K562 (cell line): ENCODE results near the gene CHAT. TPM values are rescaled to one million over a fixed set of nuclear protein-coding genes. Genes with fewer than 3 reads are reported as not detected.

ENCODE experiments used
- ATAC-seq: fragments of 200-7000 bp; cut with Tn5 transposase; 3 replicates; pipeline ENCODE4 v1.9.1; 2020; ENCODE audit warnings: moderate library complexity
- BruUV-seq: library from RNA; stranded (reverse); fragments of 400-500 nt; replicated peaks from 2 replicates; lab custom pipeline; 2021; lab: Mats Ljungman, UMichigan
- CTCF ChIA-PET: fragments of 300-600 bp; formaldehyde crosslinking; extraction: SDS; loops from one replicate; lab custom pipeline; 2021; ENCODE audit warnings: low intra/inter-chr PET ratio; lab: Yijun Ruan, JAX
- POLR2A ChIA-PET: fragments of 300-600, 350-650 bp; sonication (Branson Sonifier 250); formaldehyde crosslinking; extraction: SDS; loops from one replicate; lab custom pipeline; 2021; ENCODE audit warnings: antibody characterized with exemption, inconsistent platforms; lab: Yijun Ruan, JAX
- DNase-seq, 4 experiments: peaks; one replicate each; pipeline versions ENCODE4 v3.0.0 to v3.0.0-alpha.2; 2011 to 2018; ENCODE audit warnings: low spot score in 3 of 4, mixed read lengths in 3 of 4; ENCODE audit errors: extremely low read depth in 1 of 4
- FAIRE-seq: peaks from 2 replicates; lab custom pipeline; 2011; peaks lifted over from hg19 to GRCh38; lab: Jason Lieb, UNC
- H2AFZ ChIP-seq: 2 replicates; pipeline ENCODE4 v1.6.0; 2011; ENCODE audit warnings: low read depth, low read length, control low read depth, inconsistent platforms
- H3K27ac ChIP-seq: fragments of 200-600 bp; 3 replicates; pipeline ENCODE4 v1.8.0; 2011; ENCODE audit warnings: low read depth, mild to moderate bottlenecking, control low read depth, inconsistent platforms, low read length, moderate library complexity, mixed read lengths; ENCODE audit errors: extremely low read depth
- H3K27me3 ChIP-seq, 2 experiments: fragments of 300-600 bp in 1 of 2; 2 replicates in 1 of 2; 3 replicates in 1 of 2; pipeline versions ENCODE4 v1.6.0 to v1.8.0; 2011; ENCODE audit warnings: inconsistent platforms in 2 of 2, low read length in 2 of 2, mild to moderate bottlenecking in 1 of 2, mixed read lengths in 1 of 2, moderate library complexity in 1 of 2; ENCODE audit not compliant: control insufficient read depth in 2 of 2, insufficient read depth in 2 of 2
- H3K36me3 ChIP-seq: fragments of 300-600 bp; 3 replicates; pipeline ENCODE4 v1.8.0; 2011; ENCODE audit warnings: mild to moderate bottlenecking, low read length, inconsistent platforms; ENCODE audit not compliant: control insufficient read depth, insufficient read depth
- H3K4me1 ChIP-seq, 2 experiments: fragments of 200-600 bp in 1 of 2; replicated peaks in 1 of 2; 2 replicates in 1 of 2; 3 replicates in 1 of 2; pipeline versions ENCODE4 v1.5.1 to v1.8.0; 2011; ENCODE audit warnings: inconsistent platforms in 2 of 2, low read length in 2 of 2, mild to moderate bottlenecking in 1 of 2, mixed read lengths in 1 of 2, moderate library complexity in 1 of 2; ENCODE audit not compliant: control insufficient read depth in 2 of 2, insufficient read depth in 2 of 2
- H3K4me2 ChIP-seq: 2 replicates; pipeline ENCODE4 v1.6.1; 2011; ENCODE audit warnings: low read length, control low read depth, inconsistent platforms, mixed read lengths; ENCODE audit not compliant: insufficient read depth
- H3K4me3 ChIP-seq: fragments of 200-600 bp; sonication (generic), shearing (Covaris generic); 2 replicates; pipeline ENCODE4 v1.5.1; 2016; ENCODE audit warnings: control low read depth, inconsistent platforms
- H3K79me2 ChIP-seq: fragments of 200-600 bp; 3 replicates; pipeline ENCODE4 v1.8.0; 2011; ENCODE audit warnings: low read length, inconsistent platforms; ENCODE audit not compliant: control insufficient read depth, insufficient read depth
- H3K9ac ChIP-seq, 2 experiments: 2 replicates each; pipeline versions ENCODE4 v1.6.0 to v1.6.1; 2011; ENCODE audit warnings: low read depth in 2 of 2, low read length in 2 of 2, control low read depth in 1 of 2, inconsistent platforms in 1 of 2, mild to moderate bottlenecking in 1 of 2, mixed read lengths in 1 of 2; ENCODE audit not compliant: insufficient read depth in 1 of 2
- H3K9me1 ChIP-seq: one replicate; pipeline ENCODE4 v1.6.0; 2011; ENCODE audit warnings: inconsistent platforms, mild to moderate bottlenecking, low read length, moderate library complexity; ENCODE audit not compliant: control insufficient read depth, insufficient read depth
- H3K9me3 ChIP-seq: replicated peaks from 2 replicates; pipeline ENCODE4 v1.5.1; 2011; ENCODE audit warnings: low read depth, low read length, inconsistent platforms; ENCODE audit not compliant: control insufficient read depth, insufficient read depth
- H4K20me1 ChIP-seq: replicated peaks from 2 replicates; pipeline ENCODE4 v1.6.1; 2011; ENCODE audit warnings: low read length, inconsistent platforms, mixed read lengths; ENCODE audit not compliant: control insufficient read depth, insufficient read depth
- ATF3 ChIP-seq, 2 experiments: fragments of 450-650 bp in 1 of 2; sonication (generic) in 1 of 2; formaldehyde crosslinking in 1 of 2; IDR thresholded peaks in 1 of 2; conservative IDR thresholded peaks in 1 of 2; 2 replicates each; pipeline versions ENCODE4 v1.6.1 to v1.8.1; 2016 to 2023; ENCODE audit warnings: mild to moderate bottlenecking in 2 of 2, moderate library complexity in 2 of 2, inconsistent platforms in 1 of 2, missing genetic modification reagents in 1 of 2
- CREB5 ChIP-seq: fragments of 250-450 bp; sonication (Bioruptor Pico); IDR thresholded peaks from 2 replicates; pipeline ENCODE4 v1.5.0; 2020; ENCODE audit warnings: mild to moderate bottlenecking
- FOS ChIP-seq: IDR thresholded peaks from 3 replicates; pipeline ENCODE4 v1.6.1; 2011; ENCODE audit not compliant: insufficient read length; ENCODE audit errors: extremely low read depth
- ILF3 ChIP-seq: fragments of 450-650 bp; IDR thresholded peaks from 2 replicates; pipeline ENCODE4 v1.6.1; 2018; ENCODE audit warnings: antibody characterized with exemption, mild to moderate bottlenecking, moderate library complexity, borderline replicate concordance
- KLF16 ChIP-seq: IDR thresholded peaks from 2 replicates; pipeline ENCODE4 v1.6.1; 2016; ENCODE audit warnings: antibody characterized with exemption
- MEF2A ChIP-seq: IDR thresholded peaks from 2 replicates; pipeline ENCODE4 v1.6.1; 2011; ENCODE audit warnings: low read depth, mild to moderate bottlenecking, low read length, moderate library complexity; ENCODE audit not compliant: control insufficient read depth
- MXI1 ChIP-seq: IDR thresholded peaks from 2 replicates; pipeline ENCODE4 v1.6.1; 2011; ENCODE audit warnings: low read depth, mild to moderate bottlenecking, improper control_type of control experiment, low read length
- NBN ChIP-seq: fragments of 450-650 bp; IDR thresholded peaks from 2 replicates; pipeline ENCODE4 v1.6.1; 2016; ENCODE audit warnings: low read depth, mild to moderate bottlenecking
- ZNF124 ChIP-seq: sonication (generic); formaldehyde crosslinking; IDR thresholded peaks from 2 replicates; pipeline ENCODE4 v1.8.1; 2022; ENCODE audit warnings: missing genetic modification reagents
- ZNF398 ChIP-seq: fragments of 250-450 bp; sonication (Bioruptor Pico); IDR thresholded peaks from 2 replicates; pipeline ENCODE4 v1.8.0; 2021; ENCODE audit warnings: moderate library complexity, mild to moderate bottlenecking, inconsistent platforms
- ZNF668 ChIP-seq: fragments of 250-450 bp; sonication (Bioruptor Pico); IDR thresholded peaks from 2 replicates; pipeline ENCODE4 v1.8.0; 2022; ENCODE audit warnings: mild to moderate bottlenecking, inconsistent platforms
- WGBS: fragments of 100-300 bp; shearing (Covaris generic); methylation state at CpG from one replicate; pipeline ENCODE4 v1.1.6; 2016; ENCODE audit warnings: low coverage, mixed read lengths; ENCODE audit not compliant: insufficient coverage; ENCODE audit errors: missing lambda C conversion rate; 5-methylcytosine and 5-hydroxymethylcytosine counted together
- in situ Hi-C: fragments of 300-500 bp; cut with MboI; formaldehyde crosslinking; loops from 4 replicates; pipeline ENCODE4 v1.15.0; 2018; ENCODE audit warnings: inconsistent platforms, mixed read lengths
- intact Hi-C: fragments of 100-400 bp; cut with micrococcal nuclease; formaldehyde crosslinking; loops from 2 replicates; pipeline ENCODE4 v1.14.2; 2022
- polyA plus RNA-seq, 8 experiments: library from polyadenylated mRNA; depleted of rRNA in 4 of 8; stranded (reverse) in 5 of 8; unstranded in 3 of 8; fragments of >200 nt; fragmentation: Nextera tagmentation in 2 of 8; fragmentation: Illumina TruSeq in 1 of 8; extraction: Ambion mirVana in 2 of 8; extraction: Trizol in 1 of 8; gene quantifications; 2 replicates each; pipeline versions ENCODE4 v1.2.1 to v1.2.3, GENCODE V29; 2011 to 2014; ENCODE audit warnings: inconsistent platforms in 1 of 8, missing spikeins in 1 of 8
- total RNA-seq, 7 experiments: library from RNA; depleted of rRNA in 6 of 7; stranded (reverse); fragments of >200 nt in 6 of 7; fragmentation: Illumina TruSeq in 2 of 7; extraction: Trizol in 2 of 7; gene quantifications; 2 replicates each; pipeline versions ENCODE4 v1.2.1 to v1.2.3, GENCODE V29; 2011 to 2021; ENCODE audit warnings: low replicate concordance in 1 of 7
- TF ChIP-seq, protein P1 (sequence below): fragments of 450-650 bp; IDR thresholded peaks from 2 replicates; pipeline ENCODE4 v1.6.1; 2018; ENCODE audit warnings: mild to moderate bottlenecking, low read depth; ENCODE audit not compliant: partially characterized antibody
- TF ChIP-seq, protein P2 (sequence below): sonication (generic); formaldehyde crosslinking; IDR thresholded peaks from 2 replicates; pipeline ENCODE4 v1.8.1; 2023; ENCODE audit warnings: mild to moderate bottlenecking, missing genetic modification reagents

CHAT gene
- total and polyA plus RNA-seq, 9 of the 15 experiments (the other 6 are each of a cell fraction or from before 2014, with no cell fraction given), result not detected

- TF ChIP-seq, protein P1, sequence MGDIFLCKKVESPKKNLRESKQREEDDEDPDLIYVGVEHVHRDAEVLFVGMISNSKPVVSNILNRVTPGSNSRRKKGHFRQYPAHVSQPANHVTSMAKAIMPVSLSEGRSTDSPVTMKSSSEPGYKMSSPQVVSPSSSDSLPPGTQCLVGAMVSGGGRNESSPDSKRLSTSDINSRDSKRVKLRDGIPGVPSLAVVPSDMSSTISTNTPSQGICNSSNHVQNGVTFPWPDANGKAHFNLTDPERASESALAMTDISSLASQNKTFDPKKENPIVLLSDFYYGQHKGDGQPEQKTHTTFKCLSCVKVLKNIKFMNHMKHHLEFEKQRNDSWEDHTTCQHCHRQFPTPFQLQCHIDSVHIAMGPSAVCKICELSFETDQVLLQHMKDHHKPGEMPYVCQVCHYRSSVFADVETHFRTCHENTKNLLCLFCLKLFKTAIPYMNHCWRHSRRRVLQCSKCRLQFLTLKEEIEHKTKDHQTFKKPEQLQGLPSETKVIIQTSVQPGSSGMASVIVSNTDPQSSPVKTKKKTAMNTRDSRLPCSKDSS, result no peak
- TF ChIP-seq, all 486 proteins: peak for 0
Measured at GRCh38 chr10:49564461-49565009, 49.3 kb upstream of the CHAT start (continued).

DNA sequence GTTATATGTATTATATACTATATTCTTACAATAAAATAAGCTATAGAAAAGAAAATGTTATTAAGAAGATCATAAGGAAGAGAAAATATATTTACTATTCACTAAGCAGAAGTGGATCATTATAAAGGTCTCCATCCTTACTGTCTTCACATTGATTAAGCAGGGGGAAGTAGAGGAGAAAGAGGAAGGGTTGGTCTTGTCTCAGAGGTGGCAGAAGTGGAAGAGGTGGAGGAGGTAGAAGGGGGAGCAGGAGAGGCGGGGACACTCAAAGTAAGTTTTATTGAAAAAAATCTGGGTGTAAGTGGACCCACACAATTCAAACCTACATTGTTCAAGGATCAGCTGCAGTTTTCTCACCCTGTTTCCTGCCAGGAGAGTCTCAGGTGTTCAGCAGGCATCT is 46.0 kb upstream of the CHAT start:
- H3K9me3 ChIP-seq, result no peaks in the 10 kb centered on the region
- no peaks in the 10 kb centered on the region for H3K79me2 ChIP-seq
- no peak for ATAC-seq
- no peak overlapping the region for H3K9ac ChIP-seq
- FAIRE-seq, result no peak
- H3K4me3 ChIP-seq, result no peak overlapping the region
- intact Hi-C loops (no loop called here), in situ Hi-C loops (no loop called here)
- peaks cover 9 to 16% of the 10 kb centered on the region in 2 experiments; a peak in 3 of 5 replicates for H3K27me3 ChIP-seq
- no TSS peak for BruUV-seq
- POLR2A ChIA-PET, result no interaction called here
- no peak overlapping the region for H3K27ac ChIP-seq
- no peak overlapping the region for H3K4me2 ChIP-seq
- no peaks in the 10 kb centered on the region for H4K20me1 ChIP-seq
- no peak for DNase-seq
- H2AFZ ChIP-seq, result no peak overlapping the region
- no peaks in the 10 kb centered on the region for H3K9me1 ChIP-seq
- 0% methylated on average over 1 of the region's 1 CpG for WGBS
- CTCF ChIA-PET, result no interaction called here
- peaks cover 0 to 4% of the 10 kb centered on the region in 2 experiments; a peak in 2 of 5 replicates for H3K4me1 ChIP-seq
- H3K36me3 ChIP-seq, result no peaks in the 10 kb centered on the region
- TF ChIP-seq CREB5 (CRISPR knock-in tag) (no peak), MEF2A (no peak), ILF3 (no peak), ATF3 (IDR thresholded peaks at IDR 0.05) (no peak), ATF3 (CRISPR knock-in tag; conservative IDR thresholded peaks at IDR 0.05) (no peak), ZNF124 (CRISPR knock-in tag) (no peak), NBN (no peak), MXI1 (no peak), ZNF668 (no peak), FOS (no peak), ZNF398 (CRISPR knock-in tag) (no peak), KLF16 (no peak)
- TF ChIP-seq, protein P2, sequence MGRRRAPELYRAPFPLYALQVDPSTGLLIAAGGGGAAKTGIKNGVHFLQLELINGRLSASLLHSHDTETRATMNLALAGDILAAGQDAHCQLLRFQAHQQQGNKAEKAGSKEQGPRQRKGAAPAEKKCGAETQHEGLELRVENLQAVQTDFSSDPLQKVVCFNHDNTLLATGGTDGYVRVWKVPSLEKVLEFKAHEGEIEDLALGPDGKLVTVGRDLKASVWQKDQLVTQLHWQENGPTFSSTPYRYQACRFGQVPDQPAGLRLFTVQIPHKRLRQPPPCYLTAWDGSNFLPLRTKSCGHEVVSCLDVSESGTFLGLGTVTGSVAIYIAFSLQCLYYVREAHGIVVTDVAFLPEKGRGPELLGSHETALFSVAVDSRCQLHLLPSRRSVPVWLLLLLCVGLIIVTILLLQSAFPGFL (CRISPR knock-in tag), result no peak
